A673 (cell line): ENCODE results near the gene TLE7. TPM values are rescaled to one million over a fixed set of nuclear protein-coding genes. Genes with fewer than 3 reads are reported as not detected.

Experiments
- BruUV-seq: library from RNA; stranded (reverse); fragments of 400-500 nt; replicated peaks from 2 replicates; lab custom pipeline; 2021; lab: Mats Ljungman, UMichigan
- CTCF ChIA-PET: fragments of 300-600 bp; sonication (Branson Sonifier 250); formaldehyde crosslinking; loops from one replicate; lab custom pipeline; 2022; ENCODE audit warnings: antibody characterized with exemption; lab: Charles Lee
- POLR2A ChIA-PET: fragments of 300-600 bp; sonication (Branson Sonifier 250); formaldehyde crosslinking; loops from one replicate; lab custom pipeline; 2022; ENCODE audit warnings: antibody characterized with exemption; ENCODE audit not compliant: low non-redundant PET; lab: Charles Lee
- DNase-seq: peaks from one replicate; pipeline ENCODE4 v3.0.0-alpha.2; 2015; ENCODE audit warnings: low spot score
- H3K27ac ChIP-seq: fragments of 200-600 bp; sonication (generic); 2 replicates; pipeline ENCODE4 v1.5.1; 2016; ENCODE audit warnings: mixed run types, low read depth, mild to moderate bottlenecking, mixed read lengths, antibody characterized with exemption, low read length; ENCODE audit not compliant: poor library complexity, severe bottlenecking
- H3K27me3 ChIP-seq: fragments of 200-600 bp; sonication (generic); replicated peaks from 2 replicates; pipeline ENCODE4 v1.6.1; 2017; ENCODE audit warnings: mixed run types, low read depth, mild to moderate bottlenecking, mixed read lengths, antibody characterized with exemption, low read length; ENCODE audit not compliant: insufficient read depth, poor library complexity
- H3K36me3 ChIP-seq: fragments of 200-600 bp; sonication (generic); 2 replicates; pipeline ENCODE4 v1.6.1; 2016; ENCODE audit warnings: mixed run types, mild to moderate bottlenecking, mixed read lengths, antibody characterized with exemption, low read length; ENCODE audit not compliant: insufficient read depth, poor library complexity, severe bottlenecking
- H3K4me1 ChIP-seq: fragments of 200-600 bp; sonication (generic); 2 replicates; pipeline ENCODE4 v1.6.1; 2017; ENCODE audit warnings: mixed run types, mild to moderate bottlenecking, mixed read lengths, antibody characterized with exemption, low read length; ENCODE audit not compliant: insufficient read depth, poor library complexity, severe bottlenecking
- H3K4me3 ChIP-seq: fragments of 200-600 bp; sonication (generic); 2 replicates; pipeline ENCODE4 v1.5.1; 2016; ENCODE audit warnings: low read depth, mixed run types, mild to moderate bottlenecking, mixed read lengths, low read length; ENCODE audit not compliant: poor library complexity, severe bottlenecking
- H3K9me3 ChIP-seq: fragments of 200-600 bp; sonication (generic); 2 replicates; pipeline ENCODE4 v1.6.1; 2016; ENCODE audit warnings: mixed run types, low read depth, mild to moderate bottlenecking, mixed read lengths, antibody characterized with exemption, low read length; ENCODE audit not compliant: poor library complexity, severe bottlenecking
- EZH2 ChIP-seq: fragments of 200-600 bp; sonication (generic); IDR thresholded peaks from 2 replicates; pipeline ENCODE4 v1.6.1; 2017; ENCODE audit warnings: borderline replicate concordance, low read depth, mild to moderate bottlenecking, mixed read lengths, antibody characterized with exemption, low read length; ENCODE audit not compliant: poor library complexity, severe bottlenecking
- intact Hi-C: fragments of 100-400 bp; cut with micrococcal nuclease; formaldehyde crosslinking; loops from one replicate; pipeline ENCODE4 v1.10.0; 2022; ENCODE audit not compliant: unreplicated experiment
- total RNA-seq: library from RNA; stranded (reverse); gene quantifications from 2 replicates; pipeline ENCODE4 v1.2.3, GENCODE V29; 2021
- TF ChIP-seq, protein P1 (sequence below): fragments of 300-800, 200-600 bp; sonication (generic); conservative IDR thresholded peaks from 2 replicates; pipeline ENCODE4 v1.5.1; 2017; ENCODE audit warnings: low read depth, mild to moderate bottlenecking, antibody characterized with exemption, low read length, moderate library complexity, mixed read lengths

TLE7 gene
- total RNA-seq, 1 experiment from 2014 or later: not detected

DNA sequence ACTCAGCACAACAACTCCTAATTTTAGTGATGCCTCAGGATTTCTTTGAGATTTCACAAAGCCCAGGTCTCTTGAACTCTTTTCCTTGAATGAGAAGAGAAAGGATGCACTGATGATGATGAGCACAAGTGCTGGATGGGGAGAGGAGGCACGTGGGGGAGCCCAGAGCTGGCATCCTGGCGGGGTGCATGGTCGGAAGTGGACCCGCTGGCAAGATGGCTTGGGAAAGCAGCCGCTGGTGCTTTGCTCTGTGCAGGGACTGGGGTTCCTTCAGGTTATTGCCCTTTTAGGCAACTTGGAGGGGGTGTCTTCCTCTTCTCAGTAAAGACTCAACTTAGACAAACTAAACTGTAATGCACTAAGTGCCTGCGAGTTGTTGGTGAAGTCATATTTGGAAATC, 61.0 kb downstream of the TLE7 start:
- intact Hi-C loops: loop anchor here (10.0 kb wide), 2 partner anchors 56 to 64 kb away; partner anchors contain the start of gene TLE7
- Histone ChIP-seq H3K36me3 (no peaks in the 10 kb centered on the region), H3K27me3 (peaks cover 57% of the 10 kb centered on the region), H3K4me1 (no peaks in the 10 kb centered on the region), H3K4me3 (no peak overlapping the region), H3K9me3 (no peaks in the 10 kb centered on the region), H3K27ac (no peak overlapping the region)
- no TSS peak for BruUV-seq
- ChIA-PET CTCF (no interaction called here), POLR2A (no interaction called here)
- no peak for TF ChIP-seq EZH2
- TF ChIP-seq, protein P1, sequence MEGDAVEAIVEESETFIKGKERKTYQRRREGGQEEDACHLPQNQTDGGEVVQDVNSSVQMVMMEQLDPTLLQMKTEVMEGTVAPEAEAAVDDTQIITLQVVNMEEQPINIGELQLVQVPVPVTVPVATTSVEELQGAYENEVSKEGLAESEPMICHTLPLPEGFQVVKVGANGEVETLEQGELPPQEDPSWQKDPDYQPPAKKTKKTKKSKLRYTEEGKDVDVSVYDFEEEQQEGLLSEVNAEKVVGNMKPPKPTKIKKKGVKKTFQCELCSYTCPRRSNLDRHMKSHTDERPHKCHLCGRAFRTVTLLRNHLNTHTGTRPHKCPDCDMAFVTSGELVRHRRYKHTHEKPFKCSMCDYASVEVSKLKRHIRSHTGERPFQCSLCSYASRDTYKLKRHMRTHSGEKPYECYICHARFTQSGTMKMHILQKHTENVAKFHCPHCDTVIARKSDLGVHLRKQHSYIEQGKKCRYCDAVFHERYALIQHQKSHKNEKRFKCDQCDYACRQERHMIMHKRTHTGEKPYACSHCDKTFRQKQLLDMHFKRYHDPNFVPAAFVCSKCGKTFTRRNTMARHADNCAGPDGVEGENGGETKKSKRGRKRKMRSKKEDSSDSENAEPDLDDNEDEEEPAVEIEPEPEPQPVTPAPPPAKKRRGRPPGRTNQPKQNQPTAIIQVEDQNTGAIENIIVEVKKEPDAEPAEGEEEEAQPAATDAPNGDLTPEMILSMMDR: no peak
- DNase-seq: no peak

Other genes with a start within 250 kb of the TLE7 start
- gene HYDIN, start 211.3 kb downstream of the TLE7 start, total RNA-seq: 0.22 TPM in 1 of 2 replicates, not detected in the other
- 12.2 and 16.1 TPM in 2 replicates for gene CMTR2, start 152.7 kb downstream of the TLE7 start, total RNA-seq
- not detected in 2 replicates for gene CALB2, start 83.3 kb downstream of the TLE7 start, total RNA-seq
- 10.2 and 10.9 TPM in 2 replicates for gene ZNF23, start 20.2 kb upstream of the TLE7 start, total RNA-seq
- 2.6 and 3.1 TPM in 2 replicates for gene ZNF19, start 47.3 kb upstream of the TLE7 start, total RNA-seq
- not detected in 2 replicates for gene CHST4, start 84.4 kb upstream of the TLE7 start, total RNA-seq
- gene TAT, start 135.0 kb upstream of the TLE7 start, total RNA-seq: not detected in 2 replicates
- gene MARVELD3, start 184.1 kb upstream of the TLE7 start, total RNA-seq: 1.4 and 1.5 TPM in 2 replicates